GM12801 (cell line): ENCODE measurements around the gene PXMP2.

ENCODE experiments used
- CTCF ChIP-seq: IDR thresholded peaks from one replicate; pipeline ENCODE4 v1.5.1; 2011; ENCODE audit warnings: control low read depth; ENCODE audit not compliant: insufficient read length; ENCODE audit errors: extremely low read depth

The PXMP2 gene

DNA sequence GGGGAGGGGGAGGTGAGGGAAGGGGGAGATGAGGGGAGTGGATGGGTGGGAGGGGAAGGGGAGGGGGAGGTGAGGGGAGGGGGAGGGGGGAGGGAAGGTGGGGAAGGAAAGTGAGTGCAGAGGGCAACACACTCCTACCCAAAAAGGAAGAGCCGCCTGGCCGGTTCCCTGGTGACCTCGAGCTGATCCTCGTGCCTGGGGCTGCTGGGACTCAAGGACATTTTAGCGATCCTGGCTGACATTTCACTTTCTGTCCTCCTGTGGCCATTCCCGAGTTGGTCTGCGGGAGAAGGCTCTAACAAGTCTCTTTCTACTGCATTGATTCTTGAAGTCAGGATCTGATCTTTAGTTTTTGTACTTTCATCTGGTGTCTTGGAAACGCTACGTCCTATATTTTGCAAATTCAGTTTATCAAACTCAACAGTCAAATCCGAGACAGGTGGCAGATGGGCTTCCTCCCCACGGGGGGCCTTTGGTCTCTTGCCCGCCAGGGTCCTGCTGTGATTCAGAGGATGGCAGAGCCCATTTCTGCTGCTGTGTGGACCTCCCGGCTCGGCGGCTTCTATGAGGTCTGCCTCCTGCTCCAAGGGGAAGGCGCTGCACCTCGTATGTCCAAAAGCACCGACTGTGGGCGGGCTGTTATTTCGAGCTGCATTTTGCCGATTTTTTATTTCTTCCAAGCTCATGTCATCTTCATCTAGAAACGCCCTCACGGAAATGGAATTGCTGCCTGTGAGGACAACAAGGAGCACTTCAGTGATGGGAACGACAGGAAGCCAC, 42.3 kb downstream of the PXMP2 start:
- TF ChIP-seq CTCF: no peak

DNA sequence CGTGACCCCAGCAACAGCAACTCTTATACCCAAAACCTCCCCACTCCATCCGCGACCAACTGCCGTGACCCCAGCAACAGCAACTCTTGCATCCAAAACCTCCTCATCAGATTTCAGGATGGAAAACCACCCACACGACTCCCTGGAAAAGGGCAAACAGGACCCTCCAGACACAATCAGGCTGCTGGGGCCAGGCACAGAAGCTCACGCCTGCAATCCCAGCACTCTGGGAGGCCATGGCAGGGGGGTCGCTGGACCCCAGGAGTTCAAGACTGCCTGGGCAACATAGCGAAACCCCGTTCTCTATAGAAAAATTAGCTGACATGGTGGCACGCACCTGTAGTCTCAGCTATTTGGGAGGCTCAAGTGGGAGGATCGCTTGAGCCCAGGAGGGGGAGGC, 43.0 kb downstream of the PXMP2 start:
- TF ChIP-seq CTCF: no peak

- TF ChIP-seq CTCF: no peak
These were observed 44.2 kb downstream of the PXMP2 start for GRCh38 chr12:132731574-132731973.

GRCh38 chr12:132734206-132734605, 46.8 kb downstream of the PXMP2 start:
- TF ChIP-seq CTCF: no peak

GRCh38 chr12:132735496-132735895, 48.1 kb downstream of the PXMP2 start:
- no peak for TF ChIP-seq CTCF

- TF ChIP-seq CTCF: no peak
These were observed 49.0 kb downstream of the PXMP2 start for GRCh38 chr12:132736378-132736777.

GRCh38 chr12:132736913-132737312, 49.5 kb downstream of the PXMP2 start:
- no peak for TF ChIP-seq CTCF
